ENCODE results near the gene ATP5F1E. TPM values are rescaled to one million over a fixed set of nuclear protein-coding genes. Genes with fewer than 3 reads are reported as not detected.

ATP5F1E gene
- total and polyA plus RNA-seq, 2 of the 4 experiments (the other 2 are of a cell fraction): 3.8 to 34.5 TPM

GRCh38 chr20:59028812-59029211 lies 3.3 kb downstream of the ATP5F1E start:
- Histone ChIP-seq H2BK5ac (ENCODE audit: low read depth, low read length, poor library complexity, severe bottlenecking) (peak overlapping the region; percentile 18), H3K9ac (ENCODE audit: low read depth, low read length) (peak overlapping the region; percentile 36), H2AK5ac (ENCODE audit: low read depth, low read length) (no peak overlapping the region), H2AFZ (replicated peaks; ENCODE audit: low read length, poor library complexity) (no peak overlapping the region), H4K20me1 (ENCODE audit: insufficient read depth, low read length) (peaks cover 49% of the 10 kb centered on the region), H3K9me1 (ENCODE audit: insufficient read depth, low read length) (peaks cover 12% of the 10 kb centered on the region), H2AK9ac (replicated peaks; ENCODE audit: low read depth, low read length, poor library complexity) (no peak overlapping the region), H4K8ac (ENCODE audit: low read depth in 2 of 2, low read length in 2 of 2) (no peak overlapping the region), H4K5ac (ENCODE audit: low read depth, low read length) (no peak overlapping the region), H2BK15ac (ENCODE audit: low read depth, low read length) (no peak overlapping the region), H3K27ac (ENCODE audit: insufficient read depth, low read length) (peak overlapping the region; percentile 21; the same call in 1 of the 2 replicates), H3K27me3 (ENCODE audit: control insufficient read depth, insufficient read depth, low read length) (no peaks in the 10 kb centered on the region), H2BK120ac (ENCODE audit: low read depth, low read length) (no peak overlapping the region), H3K4me3 (ENCODE audit: insufficient read depth, low read depth, low read length) (peak overlapping the region; percentile 38), H3K9me3 (ENCODE audit: control insufficient read depth, insufficient read depth, low read length) (no peaks in the 10 kb centered on the region), H3K4ac (ENCODE audit: low read depth, low read length) (no peak overlapping the region), H3K14ac (replicated peaks; ENCODE audit: low read depth, low read length) (peak overlapping the region; percentile 68; the same call in 1 of the 2 replicates), H4K91ac (ENCODE audit: insufficient read depth, low read depth, low read length) (no peak overlapping the region), H3K36me3 (ENCODE audit: control insufficient read depth, insufficient read depth, low read length) (peaks cover 23% of the 10 kb centered on the region), H2BK20ac (ENCODE audit: low read depth, low read length) (no peak overlapping the region), H3K56ac (ENCODE audit: extremely low read depth, insufficient read depth, low read length) (peak overlapping the region; percentile 36; the same call in 1 of the 2 replicates), H3K23ac (ENCODE audit: low read depth, low read length) (peak overlapping the region; percentile 81), H3K79me1 (ENCODE audit: low read depth in 1 of 2, low read length in 2 of 2) (peaks cover 17 to 61% of the 10 kb centered on the region in 2 experiments), H3K18ac (ENCODE audit: low read depth, low read length) (no peak overlapping the region), H3K4me1 (ENCODE audit: control insufficient read depth, insufficient read depth, low read length) (peaks cover 9% of the 10 kb centered on the region), H3K4me2 (ENCODE audit: low read depth, low read length) (peak overlapping the region; percentile 88)
- in situ Hi-C loops (cut with MboI; ENCODE audit: low sequenced_read_pairs): loop anchor here (10.0 to 25.0 kb wide), 4 partner anchors 124 to 1642 kb away; partner anchors contain the start of genes ANKRD60 and RBM38
- ATAC-seq (ENCODE audit: low read depth): no peak
- BruUV-seq (replicated peaks): no TSS peak
- intact Hi-C loops (cut with micrococcal nuclease): loop anchor here (5.0 kb wide), 1 partner anchor 42 kb away; no protein-coding TSS in a partner anchor
- no peak for TF ChIP-seq SMC3 (IDR thresholded peaks at IDR 0.05; ENCODE audit: low read depth, low read length)
- TF ChIP-seq RFX5 (IDR thresholded peaks at IDR 0.05; ENCODE audit: low read depth, low read length): no peak
- no peak for TF ChIP-seq MXI1 (IDR thresholded peaks at IDR 0.05; ENCODE audit: borderline replicate concordance, low read depth, low read length)
- no peak for TF ChIP-seq MAZ (IDR thresholded peaks at IDR 0.05; ENCODE audit: borderline replicate concordance, low read depth, low read length)
- no peak for TF ChIP-seq FOS (IDR thresholded peaks at IDR 0.05; ENCODE audit: low read depth, low read length)
- TF ChIP-seq CEBPB (IDR thresholded peaks at IDR 0.05; ENCODE audit: low read depth, low read length): no peak
- TF ChIP-seq RAD21 (IDR thresholded peaks at IDR 0.05; ENCODE audit: low read length): no peak
- no peak for TF ChIP-seq ELK1 (IDR thresholded peaks at IDR 0.05; ENCODE audit: borderline replicate concordance, low read depth, low read length)
- no peak for TF ChIP-seq MAFK (IDR thresholded peaks at IDR 0.05; ENCODE audit: low read depth, low read length)
- TF ChIP-seq POLR2A (IDR thresholded peaks at IDR 0.05; ENCODE audit: low read depth, low read length): no peak
- no peak for TF ChIP-seq CHD1 (IDR thresholded peaks at IDR 0.05; ENCODE audit: low read depth, low read length)
- no peak for TF ChIP-seq CTCF (conservative IDR thresholded peaks at IDR 0.05; ENCODE audit: low read depth, low read length)
- TF ChIP-seq BHLHE40 (IDR thresholded peaks at IDR 0.05; ENCODE audit: low read depth, low read length): no peak
- dilution Hi-C loops (cut with HindIII; ENCODE audit: low sequenced_read_pairs, unreplicated experiment): no loop called here
- ChIA-PET CTCF (interaction anchor here (0.5 kb wide), 1 partner anchor 1170 kb away, joined by 3 read pairs; no protein-coding TSS in a partner anchor), POLR2A (ENCODE audit: unreplicated experiment) (interaction anchor here (1.1 kb wide), 1 partner anchor 37 kb away, joined by 3 read pairs; no protein-coding TSS in a partner anchor)
- no CpG with 5 or more reads among the region's 2 CpGs for WGBS, 2 experiments (ENCODE audit: extremely low coverage in 2 of 2, insufficient read length in 1 of 2)
- peak; percentile 25 for DNase-seq
